ENCODE data around the gene GPC5.

The GPC5 gene

GRCh38 chr13:91468301-91468700, 69.9 kb downstream of the GPC5 start:
- H3K9me3 ChIP-seq (ENCODE audit: control insufficient read depth, insufficient read depth, low read depth, low read length), result no peaks in the 10 kb centered on the region
- H3K36me3 ChIP-seq (ENCODE audit: control insufficient read depth in 2 of 2, insufficient read depth in 1 of 2, low read length in 2 of 2), result no peaks in the 10 kb centered on the region
- ChIA-PET POLR2A (no interaction called here), CTCF (interaction anchor here (0.6 kb wide), 1 partner anchor 60 kb away, joined by 3 read pairs; no protein-coding TSS in a partner anchor)
- no peak overlapping the region for H3K4me3 ChIP-seq (ENCODE audit: low read depth, low read length)
- TF ChIP-seq ZNF221 (tag by site-specific recombination; IDR thresholded peaks at IDR 0.05; ENCODE audit: borderline replicate concordance) (no peak), ZIC2 (tag by site-specific recombination; IDR thresholded peaks at IDR 0.05) (no peak), ZNF658 (tag by site-specific recombination; IDR thresholded peaks at IDR 0.05) (no peak), SP2 (tag by site-specific recombination; IDR thresholded peaks at IDR 0.05) (no peak), PRDM10 (tag by site-specific recombination; IDR thresholded peaks at IDR 0.05) (no peak), ZNF184 (tag by site-specific recombination; IDR thresholded peaks at IDR 0.05) (no peak), SETDB1 (IDR thresholded peaks at IDR 0.05; ENCODE audit: insufficient read length, low read length) (no peak), ZNF202 (tag by site-specific recombination; IDR thresholded peaks at IDR 0.05; ENCODE audit: borderline replicate concordance) (no peak), ZNF521 (tag by site-specific recombination; IDR thresholded peaks at IDR 0.05) (no peak), ZNF677 (tag by site-specific recombination; IDR thresholded peaks at IDR 0.05) (no peak), ZNF324 (tag by site-specific recombination; IDR thresholded peaks at IDR 0.05) (no peak)
- TF ChIP-seq, protein P1, sequence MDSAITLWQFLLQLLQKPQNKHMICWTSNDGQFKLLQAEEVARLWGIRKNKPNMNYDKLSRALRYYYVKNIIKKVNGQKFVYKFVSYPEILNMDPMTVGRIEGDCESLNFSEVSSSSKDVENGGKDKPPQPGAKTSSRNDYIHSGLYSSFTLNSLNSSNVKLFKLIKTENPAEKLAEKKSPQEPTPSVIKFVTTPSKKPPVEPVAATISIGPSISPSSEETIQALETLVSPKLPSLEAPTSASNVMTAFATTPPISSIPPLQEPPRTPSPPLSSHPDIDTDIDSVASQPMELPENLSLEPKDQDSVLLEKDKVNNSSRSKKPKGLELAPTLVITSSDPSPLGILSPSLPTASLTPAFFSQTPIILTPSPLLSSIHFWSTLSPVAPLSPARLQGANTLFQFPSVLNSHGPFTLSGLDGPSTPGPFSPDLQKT (IDR thresholded peaks at IDR 0.05; ENCODE audit: borderline replicate concordance, low read depth, low read length), result no peak
- TF ChIP-seq, protein P2, sequence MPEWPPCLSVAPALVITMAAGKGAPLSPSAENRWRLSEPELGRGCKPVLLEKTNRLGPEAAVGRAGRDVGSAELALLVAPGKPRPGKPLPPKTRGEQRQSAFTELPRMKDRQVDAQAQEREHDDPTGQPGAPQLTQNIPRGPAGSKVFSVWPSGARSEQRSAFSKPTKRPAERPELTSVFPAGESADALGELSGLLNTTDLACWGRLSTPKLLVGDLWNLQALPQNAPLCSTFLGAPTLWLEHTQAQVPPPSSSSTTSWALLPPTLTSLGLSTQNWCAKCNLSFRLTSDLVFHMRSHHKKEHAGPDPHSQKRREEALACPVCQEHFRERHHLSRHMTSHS (tag by site-specific recombination; IDR thresholded peaks at IDR 0.05), result no peak
- TF ChIP-seq, protein P3, sequence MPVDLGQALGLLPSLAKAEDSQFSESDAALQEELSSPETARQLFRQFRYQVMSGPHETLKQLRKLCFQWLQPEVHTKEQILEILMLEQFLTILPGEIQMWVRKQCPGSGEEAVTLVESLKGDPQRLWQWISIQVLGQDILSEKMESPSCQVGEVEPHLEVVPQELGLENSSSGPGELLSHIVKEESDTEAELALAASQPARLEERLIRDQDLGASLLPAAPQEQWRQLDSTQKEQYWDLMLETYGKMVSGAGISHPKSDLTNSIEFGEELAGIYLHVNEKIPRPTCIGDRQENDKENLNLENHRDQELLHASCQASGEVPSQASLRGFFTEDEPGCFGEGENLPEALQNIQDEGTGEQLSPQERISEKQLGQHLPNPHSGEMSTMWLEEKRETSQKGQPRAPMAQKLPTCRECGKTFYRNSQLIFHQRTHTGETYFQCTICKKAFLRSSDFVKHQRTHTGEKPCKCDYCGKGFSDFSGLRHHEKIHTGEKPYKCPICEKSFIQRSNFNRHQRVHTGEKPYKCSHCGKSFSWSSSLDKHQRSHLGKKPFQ (tag by site-specific recombination; IDR thresholded peaks at IDR 0.05), result no peak
- no peak overlapping the region for H3K27ac ChIP-seq (ENCODE audit: extremely low read depth, low read depth, low read length)
- H3K4me1 ChIP-seq (ENCODE audit: control insufficient read depth, insufficient read depth, low read length), result no peaks in the 10 kb centered on the region

DNA sequence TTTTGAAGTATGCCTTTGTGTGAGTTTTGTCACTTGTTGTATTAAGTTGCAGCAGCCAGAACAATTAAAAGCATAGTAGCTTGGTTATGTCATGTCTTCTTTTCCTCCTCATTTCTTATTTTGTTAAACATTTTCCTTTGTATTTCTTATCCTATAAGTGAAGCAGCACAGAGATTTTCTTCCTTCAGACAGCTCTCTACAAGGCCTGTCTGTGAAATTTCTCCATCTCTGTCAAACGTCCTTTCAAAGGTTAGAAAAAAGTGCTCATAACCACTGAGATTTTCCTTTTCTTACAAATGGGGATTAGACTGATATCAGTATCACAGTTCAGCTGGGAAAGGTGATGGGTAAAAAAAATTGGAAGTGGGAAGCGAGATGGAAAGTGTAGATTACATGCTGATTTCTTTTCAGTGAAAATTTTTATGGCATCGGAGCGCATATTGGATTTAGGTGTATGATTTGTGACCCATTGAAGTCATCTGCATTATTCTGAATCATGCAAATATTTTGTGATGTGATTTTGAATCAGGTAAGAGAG, 71.7 kb downstream of the GPC5 start:
- CTCF ChIA-PET, result interaction anchor here (1.3 kb wide), 1 partner anchor 62 kb away, joined by 3 read pairs; no protein-coding TSS in a partner anchor
- POLR2A ChIA-PET, result no interaction called here
- Histone ChIP-seq H3K9me3 (ENCODE audit: control insufficient read depth, insufficient read depth, low read depth, low read length) (no peaks in the 10 kb centered on the region), H3K27ac (ENCODE audit: extremely low read depth, low read depth, low read length) (no peak overlapping the region), H3K36me3 (ENCODE audit: control insufficient read depth in 2 of 2, insufficient read depth in 1 of 2, low read length in 2 of 2) (no peaks in the 10 kb centered on the region), H3K4me3 (ENCODE audit: low read depth, low read length) (no peak overlapping the region), H3K4me1 (ENCODE audit: control insufficient read depth, insufficient read depth, low read length) (no peaks in the 10 kb centered on the region)
- TF ChIP-seq, protein P4, sequence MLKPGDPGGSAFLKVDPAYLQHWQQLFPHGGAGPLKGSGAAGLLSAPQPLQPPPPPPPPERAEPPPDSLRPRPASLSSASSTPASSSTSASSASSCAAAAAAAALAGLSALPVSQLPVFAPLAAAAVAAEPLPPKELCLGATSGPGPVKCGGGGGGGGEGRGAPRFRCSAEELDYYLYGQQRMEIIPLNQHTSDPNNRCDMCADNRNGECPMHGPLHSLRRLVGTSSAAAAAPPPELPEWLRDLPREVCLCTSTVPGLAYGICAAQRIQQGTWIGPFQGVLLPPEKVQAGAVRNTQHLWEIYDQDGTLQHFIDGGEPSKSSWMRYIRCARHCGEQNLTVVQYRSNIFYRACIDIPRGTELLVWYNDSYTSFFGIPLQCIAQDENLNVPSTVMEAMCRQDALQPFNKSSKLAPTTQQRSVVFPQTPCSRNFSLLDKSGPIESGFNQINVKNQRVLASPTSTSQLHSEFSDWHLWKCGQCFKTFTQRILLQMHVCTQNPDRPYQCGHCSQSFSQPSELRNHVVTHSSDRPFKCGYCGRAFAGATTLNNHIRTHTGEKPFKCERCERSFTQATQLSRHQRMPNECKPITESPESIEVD (tag by site-specific recombination; IDR thresholded peaks at IDR 0.05), result no peak
- TF ChIP-seq, protein P5, sequence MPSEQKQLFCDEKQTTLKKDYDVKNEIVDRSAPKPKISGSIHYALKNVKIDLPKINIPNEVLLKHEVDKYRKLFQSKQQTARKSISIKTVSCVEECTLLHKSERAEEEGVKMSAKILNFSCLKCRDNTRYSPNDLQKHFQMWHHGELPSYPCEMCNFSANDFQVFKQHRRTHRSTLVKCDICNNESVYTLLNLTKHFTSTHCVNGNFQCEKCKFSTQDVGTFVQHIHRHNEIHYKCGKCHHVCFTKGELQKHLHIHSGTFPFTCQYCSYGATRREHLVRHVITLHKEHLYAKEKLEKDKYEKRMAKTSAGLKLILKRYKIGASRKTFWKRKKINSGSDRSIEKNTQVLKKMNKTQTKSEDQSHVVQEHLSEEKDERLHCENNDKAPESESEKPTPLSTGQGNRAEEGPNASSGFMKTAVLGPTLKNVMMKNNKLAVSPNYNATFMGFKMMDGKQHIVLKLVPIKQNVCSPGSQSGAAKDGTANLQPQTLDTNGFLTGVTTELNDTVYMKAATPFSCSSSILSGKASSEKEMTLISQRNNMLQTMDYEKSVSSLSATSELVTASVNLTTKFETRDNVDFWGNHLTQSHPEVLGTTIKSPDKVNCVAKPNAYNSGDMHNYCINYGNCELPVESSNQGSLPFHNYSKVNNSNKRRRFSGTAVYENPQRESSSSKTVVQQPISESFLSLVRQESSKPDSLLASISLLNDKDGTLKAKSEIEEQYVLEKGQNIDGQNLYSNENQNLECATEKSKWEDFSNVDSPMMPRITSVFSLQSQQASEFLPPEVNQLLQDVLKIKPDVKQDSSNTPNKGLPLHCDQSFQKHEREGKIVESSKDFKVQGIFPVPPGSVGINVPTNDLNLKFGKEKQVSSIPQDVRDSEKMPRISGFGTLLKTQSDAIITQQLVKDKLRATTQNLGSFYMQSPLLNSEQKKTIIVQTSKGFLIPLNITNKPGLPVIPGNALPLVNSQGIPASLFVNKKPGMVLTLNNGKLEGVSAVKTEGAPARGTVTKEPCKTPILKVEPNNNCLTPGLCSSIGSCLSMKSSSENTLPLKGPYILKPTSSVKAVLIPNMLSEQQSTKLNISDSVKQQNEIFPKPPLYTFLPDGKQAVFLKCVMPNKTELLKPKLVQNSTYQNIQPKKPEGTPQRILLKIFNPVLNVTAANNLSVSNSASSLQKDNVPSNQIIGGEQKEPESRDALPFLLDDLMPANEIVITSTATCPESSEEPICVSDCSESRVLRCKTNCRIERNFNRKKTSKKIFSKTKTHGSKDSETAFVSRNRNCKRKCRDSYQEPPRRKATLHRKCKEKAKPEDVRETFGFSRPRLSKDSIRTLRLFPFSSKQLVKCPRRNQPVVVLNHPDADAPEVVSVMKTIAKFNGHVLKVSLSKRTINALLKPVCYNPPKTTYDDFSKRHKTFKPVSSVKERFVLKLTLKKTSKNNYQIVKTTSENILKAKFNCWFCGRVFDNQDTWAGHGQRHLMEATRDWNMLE (tag by site-specific recombination; conservative IDR thresholded peaks at IDR 0.05; ENCODE audit: low read depth), result no peak
- TF ChIP-seq ZNF341 (tag by site-specific recombination; IDR thresholded peaks at IDR 0.05; ENCODE audit: low read depth) (no peak), ZNF121 (tag by site-specific recombination; IDR thresholded peaks at IDR 0.05) (no peak), ZNF416 (tag by site-specific recombination; IDR thresholded peaks at IDR 0.05) (no peak), ZNF114 (tag by site-specific recombination; IDR thresholded peaks at IDR 0.05) (no peak), ZNF677 (tag by site-specific recombination; IDR thresholded peaks at IDR 0.05) (no peak), ZNF354C (tag by site-specific recombination; IDR thresholded peaks at IDR 0.05; ENCODE audit: borderline replicate concordance, low read depth) (no peak)

Data from HEK293 (cell line).